HFFc6 (cell line): Measurements from ENCODE around the gene PTGDR2. TPM values are rescaled to one million over a fixed set of nuclear protein-coding genes. Genes with fewer than 3 reads are reported as not detected.
A peak's percentile ranks its signal among the peaks of the same experiment; 100 is the strongest.

Experiments
- DNase-seq: peaks from one replicate; pipeline ENCODE4 v3.0.0-alpha.2; 2018
- H3K27ac Mint-ChIP-seq: 2 replicates; pipeline ENCODE4 v1.8.0; 2020; ENCODE audit warnings: mild to moderate bottlenecking, mixed read lengths
- H3K27me3 Mint-ChIP-seq: 2 replicates; pipeline ENCODE4 v1.8.0; 2021; ENCODE audit warnings: mild to moderate bottlenecking, moderate library complexity, mixed read lengths; ENCODE audit not compliant: insufficient read depth
- H3K36me3 Mint-ChIP-seq: 2 replicates; pipeline ENCODE4 v1.8.0; 2021; ENCODE audit warnings: low read depth, mixed read lengths
- H3K4me1 Mint-ChIP-seq: 2 replicates; pipeline ENCODE4 v1.8.0; 2020; ENCODE audit warnings: low read depth, mixed read lengths
- H3K4me3 Mint-ChIP-seq: 2 replicates; pipeline ENCODE4 v1.8.0; 2020; ENCODE audit warnings: mild to moderate bottlenecking, moderate library complexity, mixed read lengths
- H3K9me3 Mint-ChIP-seq: 2 replicates; pipeline ENCODE4 v1.8.0; 2020; ENCODE audit warnings: mild to moderate bottlenecking, mixed read lengths
- CTCF ChIP-seq: fragments of 200-600 bp; sonication (generic); IDR thresholded peaks from 2 replicates; pipeline ENCODE4 v1.5.0; 2021; ENCODE audit warnings: antibody characterized with exemption, mild to moderate bottlenecking
- total RNA-seq, 6 experiments: library from RNA; stranded (reverse); fragmentation: NEBNext Ultra II Directional; extraction: Animal tissue kit (Norgen Biotek cat#: 25700); gene quantifications; 2 replicates in 1 of 6; 3 replicates in 5 of 6; pipeline ENCODE4 v1.2.3, GENCODE V29; 2021

PTGDR2 gene
- total RNA-seq, 6 experiments from 2014 or later, result not detected

- Mint-ChIP-seq H3K9me3 (no peaks in the 10 kb centered on the region), H3K4me1 (peaks cover 3% of the 10 kb centered on the region), H3K27me3 (peaks cover 3% of the 10 kb centered on the region), H3K36me3 (peaks cover 5% of the 10 kb centered on the region; the same call in 1 of the 2 replicates), H3K27ac (no peak overlapping the region), H3K4me3 (no peak overlapping the region)
- TF ChIP-seq CTCF, result no peak
- no peak for DNase-seq
Observed at GRCh38 chr11:60878245-60879101, 22.7 kb upstream of the PTGDR2 start.

DNA sequence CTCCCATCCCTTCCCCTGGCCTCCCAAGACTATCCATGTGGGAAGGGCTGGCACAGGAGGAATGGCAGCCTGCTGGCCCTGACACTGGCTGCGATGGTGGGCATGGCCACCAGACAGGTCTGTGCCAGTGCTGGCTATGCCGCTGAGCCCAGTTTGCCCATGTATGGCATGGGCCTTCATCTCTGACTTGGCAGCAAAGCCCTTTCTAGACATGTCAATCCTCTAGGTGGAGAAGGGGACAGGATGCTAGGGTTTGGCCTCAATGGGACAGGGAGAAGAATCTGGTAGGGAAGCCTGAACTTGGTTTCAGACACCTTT, 20.4 kb upstream of the PTGDR2 start:
- peaks cover 5% of the 10 kb centered on the region; the same call in 1 of the 2 replicates for H3K36me3 Mint-ChIP-seq
- no peaks in the 10 kb centered on the region for H3K9me3 Mint-ChIP-seq
- DNase-seq, result no peak
- H3K4me3 Mint-ChIP-seq, result no peak overlapping the region
- TF ChIP-seq CTCF, result no peak
- peaks cover 23% of the 10 kb centered on the region for H3K4me1 Mint-ChIP-seq
- H3K27me3 Mint-ChIP-seq, result peaks cover 3% of the 10 kb centered on the region
- H3K27ac Mint-ChIP-seq, result no peak overlapping the region

DNA sequence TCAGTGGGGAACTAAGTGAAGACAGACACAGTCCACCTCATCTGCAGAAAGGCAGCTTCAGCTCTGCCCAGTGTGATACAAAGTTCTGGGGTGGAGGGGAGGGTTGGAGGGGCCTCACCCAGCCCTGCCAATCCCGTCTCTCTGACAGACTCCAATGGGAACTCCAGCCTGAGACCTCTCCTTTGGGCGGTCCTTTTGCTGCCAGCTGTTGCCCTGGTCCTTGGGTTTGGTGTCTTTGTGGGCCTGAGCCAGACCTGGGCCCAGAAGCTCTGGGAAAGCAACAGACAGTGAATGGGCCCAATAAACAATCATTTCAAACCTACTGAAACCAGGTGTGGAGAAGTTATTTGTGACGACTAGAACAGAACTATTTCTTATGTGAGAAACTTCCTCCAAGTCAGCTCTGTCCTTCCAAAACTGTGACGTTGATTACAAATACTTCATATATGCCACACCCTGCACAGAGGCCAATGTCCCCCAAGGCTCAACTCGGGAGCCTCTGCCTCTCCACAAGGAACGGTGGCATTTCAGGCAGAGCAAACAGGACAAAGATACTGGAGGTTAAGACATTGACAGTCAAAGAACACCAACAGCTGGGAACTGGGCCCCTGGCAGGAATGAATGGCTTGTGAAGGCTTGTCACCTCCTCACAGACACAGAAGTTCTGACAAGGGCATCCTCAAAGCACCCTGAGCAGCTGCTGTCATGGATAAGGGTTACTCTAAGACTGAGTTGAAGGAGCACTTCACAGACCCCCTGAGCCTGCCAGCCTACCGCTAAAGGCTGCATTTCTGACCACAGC, 19.8 kb upstream of the PTGDR2 start:
- Mint-ChIP-seq H3K4me1 (peaks cover 23% of the 10 kb centered on the region), H3K27ac (no peak overlapping the region), H3K36me3 (peaks cover 5% of the 10 kb centered on the region; the same call in 1 of the 2 replicates), H3K4me3 (no peak overlapping the region), H3K27me3 (peaks cover 5% of the 10 kb centered on the region), H3K9me3 (no peaks in the 10 kb centered on the region)
- TF ChIP-seq CTCF, result no peak
- DNase-seq, result no peak

DNA sequence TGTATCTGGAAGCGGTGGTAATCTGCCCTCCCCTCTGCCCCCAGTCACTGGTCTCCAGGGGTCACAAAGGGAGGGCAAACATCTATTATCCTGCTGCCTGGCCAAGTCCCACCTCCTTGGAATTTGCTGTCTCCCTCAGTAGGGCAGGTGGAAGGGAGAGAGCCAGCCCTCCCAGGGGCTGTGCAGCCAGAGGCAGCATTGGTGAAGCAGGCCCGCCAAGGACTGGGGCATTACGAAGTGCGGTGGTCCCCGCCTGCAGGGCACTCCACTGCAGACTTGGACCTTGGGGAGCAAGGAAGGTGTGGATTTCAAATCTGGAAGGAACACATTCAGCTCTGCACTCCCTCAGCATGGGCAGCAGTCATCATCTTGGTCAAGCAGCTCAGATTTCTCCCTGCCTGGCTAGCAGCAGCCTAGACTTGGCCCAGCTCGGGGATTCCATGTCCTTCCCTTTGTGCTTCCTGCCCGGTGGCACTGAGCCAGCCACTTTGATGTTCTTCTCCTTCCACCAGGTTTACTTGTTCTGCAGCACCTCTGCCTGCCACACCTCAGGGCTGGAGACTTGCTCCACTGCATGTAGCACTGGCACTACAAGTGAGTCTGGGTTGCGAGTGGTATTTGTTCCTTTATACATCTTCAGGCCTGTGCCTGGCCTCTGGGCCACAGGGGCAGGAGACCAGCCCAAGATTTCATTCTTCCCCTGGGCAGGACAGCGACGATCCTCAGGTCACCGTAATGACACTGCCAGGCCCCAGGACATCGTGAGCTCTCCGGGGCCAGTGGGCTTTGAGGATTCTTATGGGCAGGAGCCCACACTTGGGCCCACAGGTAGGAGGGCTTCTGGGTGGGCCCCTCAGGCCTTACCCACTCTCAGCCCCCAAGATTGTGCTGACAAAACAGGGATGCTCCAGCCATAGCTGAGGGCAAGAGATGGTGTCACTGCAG, 18.9 kb upstream of the PTGDR2 start:
- Mint-ChIP-seq H3K27me3 (peaks cover 5% of the 10 kb centered on the region), H3K4me3 (no peak overlapping the region), H3K4me1 (peaks cover 23% of the 10 kb centered on the region), H3K36me3 (peaks cover 5% of the 10 kb centered on the region; the same call in 1 of the 2 replicates), H3K27ac (no peak overlapping the region), H3K9me3 (no peaks in the 10 kb centered on the region)
- DNase-seq, result no peak
- no peak for TF ChIP-seq CTCF

DNA sequence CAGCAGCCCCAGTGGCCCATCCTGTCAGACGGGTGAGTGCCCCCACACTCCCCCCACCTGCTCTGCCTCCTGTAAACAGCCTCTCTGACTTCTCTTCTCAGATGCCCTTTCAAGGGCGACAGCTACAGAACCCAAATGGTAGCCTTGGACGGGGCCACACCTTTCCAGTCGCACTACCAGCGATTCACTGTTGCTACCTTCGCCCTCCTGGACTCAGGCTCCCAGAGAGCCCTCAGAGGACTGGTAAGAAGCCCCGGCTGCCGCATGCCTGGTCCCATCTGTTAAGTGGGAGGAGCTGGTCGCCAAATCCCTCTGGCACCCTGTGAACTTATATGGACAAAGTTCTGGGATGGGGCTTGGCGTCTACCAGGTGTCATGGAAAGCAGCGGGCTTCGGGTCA, 17.8 kb upstream of the PTGDR2 start:
- TF ChIP-seq CTCF, result 0 out of 2 replicates have a peak, but pooled peaks have one; percentile 12
- Mint-ChIP-seq H3K4me3 (no peak overlapping the region), H3K27ac (no peak overlapping the region), H3K9me3 (no peaks in the 10 kb centered on the region), H3K36me3 (peaks cover 5% of the 10 kb centered on the region; the same call in 1 of the 2 replicates), H3K4me1 (peaks cover 23% of the 10 kb centered on the region), H3K27me3 (peaks cover 5% of the 10 kb centered on the region)
- no peak for DNase-seq
